ENCODE data around the gene CHST10.

Gene CHST10

DNA sequence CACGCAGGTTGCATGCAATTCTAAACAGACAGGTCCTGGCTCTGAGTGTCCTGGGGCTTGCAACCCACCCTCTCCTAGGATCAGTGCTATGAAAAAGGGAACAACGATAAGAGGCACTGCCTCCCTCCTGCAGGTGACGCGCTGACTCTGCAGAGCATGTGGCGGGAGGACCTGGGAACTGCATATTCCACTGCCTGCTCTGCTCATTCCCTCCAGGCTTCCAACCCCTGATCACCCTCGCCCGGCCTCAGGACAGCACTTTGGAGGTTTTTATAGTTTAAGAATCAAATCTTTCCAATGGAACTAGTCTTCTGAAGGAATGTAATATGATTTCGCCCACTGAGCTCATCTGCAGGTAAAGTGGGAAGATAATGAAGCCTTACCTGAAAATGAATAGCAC is 8.5 kb downstream of the CHST10 start:
- DNase-seq (ENCODE audit: insufficient read length, low spot score): no peak
- no peak for FAIRE-seq
- no peak for TF ChIP-seq POLR2A (IDR thresholded peaks at IDR 0.05; ENCODE audit: low read depth, low read length)

DNA sequence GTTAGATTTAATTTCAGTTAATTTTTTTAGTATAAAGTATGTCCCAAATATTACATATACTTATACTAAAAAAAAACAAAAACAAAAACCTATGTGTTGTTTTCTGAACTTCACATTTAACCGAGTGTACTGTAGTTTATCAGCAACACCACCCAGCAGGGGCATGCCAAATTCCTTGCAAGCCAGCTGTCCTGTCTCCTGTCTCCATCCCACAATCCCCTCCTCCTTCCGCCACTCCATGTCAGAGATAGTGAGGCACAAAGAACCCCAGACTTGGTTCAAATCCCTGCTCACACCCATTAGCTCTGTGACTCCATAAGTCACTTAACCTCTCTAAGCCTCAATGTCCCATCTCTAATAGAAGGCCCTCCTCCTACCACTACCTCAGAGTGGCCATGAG is 9.4 kb downstream of the CHST10 start:
- TF ChIP-seq POLR2A (IDR thresholded peaks at IDR 0.05; ENCODE audit: low read depth, low read length): no peak
- DNase-seq (ENCODE audit: insufficient read length, low spot score) (no peak), FAIRE-seq (no peak)

DNA sequence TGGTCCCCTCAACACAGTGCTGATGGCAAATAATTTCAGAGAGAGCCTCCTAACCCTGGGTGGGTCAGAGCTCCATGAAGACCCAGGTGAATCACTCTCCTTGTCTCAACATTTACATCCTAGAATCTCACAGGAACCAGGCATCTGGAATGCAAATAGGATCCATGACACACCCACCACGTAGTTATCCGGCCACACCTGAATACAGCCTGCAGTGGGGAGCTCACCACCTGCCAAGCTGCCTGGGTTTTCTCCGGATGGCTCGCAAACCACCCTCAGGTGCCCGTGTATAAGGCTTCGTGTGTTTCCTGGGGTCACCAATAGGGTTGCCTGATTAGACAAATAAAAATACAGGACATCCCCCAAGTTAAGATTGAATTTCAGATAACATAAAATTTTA is 9.9 kb downstream of the CHST10 start:
- FAIRE-seq: no peak
- no peak for TF ChIP-seq POLR2A (IDR thresholded peaks at IDR 0.05; ENCODE audit: low read depth, low read length)
- no peak for DNase-seq (ENCODE audit: insufficient read length, low spot score)

DNA sequence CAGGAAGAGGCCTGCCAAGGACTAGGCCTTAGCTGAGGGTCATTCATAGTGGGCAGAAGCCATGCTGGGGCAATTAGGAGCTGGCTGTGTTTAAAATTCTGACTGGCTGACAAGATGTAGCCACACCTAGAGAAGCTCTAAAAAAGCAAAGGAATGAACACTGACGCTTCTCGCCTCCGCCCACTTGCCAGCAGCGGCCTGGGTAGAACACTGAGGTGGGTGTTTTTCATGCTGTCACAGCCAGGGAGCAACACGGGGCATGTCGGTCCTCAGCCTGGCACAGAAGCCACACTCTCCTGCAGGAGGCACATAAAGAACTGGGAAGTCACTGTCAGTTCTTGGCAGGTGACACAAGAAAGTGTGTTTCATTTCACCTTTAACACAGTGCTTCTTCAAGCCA is 10.4 kb downstream of the CHST10 start:
- DNase-seq (ENCODE audit: insufficient read length, low spot score): no peak
- FAIRE-seq: no peak
- TF ChIP-seq POLR2A (IDR thresholded peaks at IDR 0.05; ENCODE audit: low read depth, low read length): no peak

DNA sequence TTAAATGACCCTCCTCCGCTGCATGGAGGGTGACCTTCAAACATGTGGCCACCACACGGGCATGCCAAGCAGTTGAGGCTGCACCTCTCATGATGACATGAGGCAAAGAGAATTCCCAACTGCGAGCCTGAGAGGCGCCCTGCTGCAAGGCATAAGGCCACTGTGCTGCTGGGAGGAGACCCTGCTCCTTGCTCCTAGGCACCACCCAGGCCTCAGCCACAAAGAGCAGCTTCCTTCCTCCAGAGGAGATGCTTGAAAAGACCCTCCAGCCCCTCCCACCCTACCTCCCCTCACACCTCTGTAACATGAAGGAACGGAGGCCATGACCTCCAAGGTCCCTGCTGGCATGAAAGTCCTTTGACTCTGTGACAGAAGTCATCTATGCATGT is 11.4 kb downstream of the CHST10 start:
- no peak for TF ChIP-seq POLR2A (IDR thresholded peaks at IDR 0.05; ENCODE audit: low read depth, low read length)
- DNase-seq (ENCODE audit: insufficient read length, low spot score): no peak
- no peak for FAIRE-seq

DNA sequence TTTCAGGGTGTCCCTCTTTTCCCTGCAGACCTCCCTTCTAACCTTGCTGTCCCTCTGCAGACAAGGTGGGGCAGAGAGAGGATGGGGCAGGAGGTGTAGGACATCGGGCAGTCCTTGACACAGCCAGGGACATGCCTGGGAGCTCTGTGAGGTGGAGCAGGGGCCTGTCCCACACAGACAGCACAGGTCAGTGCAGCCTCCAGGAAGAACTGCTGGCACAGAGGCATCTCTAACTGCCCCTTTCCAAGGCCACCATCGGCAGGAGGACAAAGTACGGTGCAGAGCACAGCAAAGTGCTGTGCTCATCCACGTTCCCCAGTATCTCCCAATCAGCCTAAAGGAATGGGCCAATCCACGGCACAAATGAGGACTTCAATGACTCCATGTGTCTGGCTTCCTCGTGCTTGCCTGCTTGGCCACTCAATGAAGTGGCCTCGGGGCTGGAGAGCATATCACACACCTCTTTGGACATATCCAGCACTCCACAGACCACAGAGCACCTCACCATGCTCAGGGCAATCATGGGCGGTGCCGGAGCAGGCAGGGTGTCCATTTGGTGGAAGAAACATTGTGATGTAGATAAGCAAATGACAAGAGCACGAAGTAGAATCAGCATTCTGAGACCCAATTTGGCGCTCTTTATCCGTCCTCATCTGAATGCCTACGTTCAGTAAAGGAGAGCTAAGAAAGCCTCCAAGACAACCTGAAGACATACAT is 11.9 kb downstream of the CHST10 start:
- FAIRE-seq (no peak), DNase-seq (ENCODE audit: insufficient read length, low spot score) (no peak)
- TF ChIP-seq POLR2A (IDR thresholded peaks at IDR 0.05; ENCODE audit: low read depth, low read length): no peak

DNA sequence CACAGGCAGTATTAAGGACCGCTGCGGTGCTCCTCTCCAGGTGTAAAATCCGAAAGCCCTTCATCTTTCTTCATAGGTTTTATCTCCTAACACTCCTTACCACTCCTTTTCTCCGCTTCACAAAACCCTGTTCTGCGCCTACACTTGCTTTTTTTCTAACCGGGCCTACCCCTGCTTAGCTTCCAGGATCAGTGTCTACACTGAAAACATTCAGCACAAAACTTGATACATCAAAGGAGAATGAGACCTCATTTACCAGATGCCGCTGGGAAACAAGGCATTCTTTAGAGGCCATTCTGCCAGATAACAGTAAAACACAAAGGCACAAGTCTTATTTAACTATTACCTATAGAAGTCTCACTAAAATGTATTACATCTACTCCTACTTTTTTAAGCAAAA is 13.1 kb downstream of the CHST10 start:
- FAIRE-seq (no peak), DNase-seq (ENCODE audit: insufficient read length, low spot score) (no peak)
- no peak for TF ChIP-seq POLR2A (IDR thresholded peaks at IDR 0.05; ENCODE audit: low read depth, low read length)

DNA sequence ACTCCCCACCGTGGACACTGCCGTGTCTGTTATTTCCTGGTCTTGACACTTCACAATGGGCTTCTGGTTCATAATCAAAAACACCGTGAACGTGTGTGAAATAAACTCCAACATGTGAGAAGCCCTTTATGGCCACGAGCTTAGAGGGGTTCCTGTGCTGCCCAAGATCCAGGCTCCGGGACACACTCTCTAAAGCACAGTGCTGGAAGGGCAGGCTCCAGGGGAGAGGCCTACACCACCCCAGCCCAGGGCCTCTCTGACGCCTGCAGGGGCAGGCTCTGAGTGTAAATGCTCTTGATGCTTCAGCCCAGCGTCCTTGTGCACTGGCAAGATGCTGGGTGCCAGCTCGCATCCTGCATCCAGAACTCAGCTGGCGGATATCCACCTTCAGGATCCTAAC is 13.7 kb downstream of the CHST10 start:
- FAIRE-seq: no peak
- no peak for TF ChIP-seq POLR2A (IDR thresholded peaks at IDR 0.05; ENCODE audit: low read depth, low read length)
- DNase-seq (ENCODE audit: insufficient read length, low spot score): no peak

DNA sequence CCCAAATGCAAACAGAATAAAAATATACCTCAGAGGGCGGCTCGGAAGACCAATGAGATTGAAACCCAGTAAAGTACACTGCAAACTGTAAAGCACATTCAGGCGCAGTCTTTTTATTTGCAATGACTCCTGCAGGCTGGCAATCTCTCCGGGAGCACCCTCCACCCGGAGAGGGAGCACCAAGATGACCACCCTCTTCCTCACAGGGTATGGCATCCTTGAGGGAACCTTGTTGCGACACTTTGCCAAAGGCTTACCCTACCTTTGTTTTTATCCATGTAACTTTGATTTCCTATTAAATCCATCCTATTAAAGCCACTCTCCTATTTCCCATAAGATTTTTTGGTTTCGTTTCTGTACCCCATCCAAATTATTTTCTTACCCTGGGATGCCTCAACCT is 16.2 kb downstream of the CHST10 start:
- DNase-seq (ENCODE audit: insufficient read length, low spot score): no peak
- FAIRE-seq: no peak
- TF ChIP-seq POLR2A (IDR thresholded peaks at IDR 0.05; ENCODE audit: low read depth, low read length): no peak

DNA sequence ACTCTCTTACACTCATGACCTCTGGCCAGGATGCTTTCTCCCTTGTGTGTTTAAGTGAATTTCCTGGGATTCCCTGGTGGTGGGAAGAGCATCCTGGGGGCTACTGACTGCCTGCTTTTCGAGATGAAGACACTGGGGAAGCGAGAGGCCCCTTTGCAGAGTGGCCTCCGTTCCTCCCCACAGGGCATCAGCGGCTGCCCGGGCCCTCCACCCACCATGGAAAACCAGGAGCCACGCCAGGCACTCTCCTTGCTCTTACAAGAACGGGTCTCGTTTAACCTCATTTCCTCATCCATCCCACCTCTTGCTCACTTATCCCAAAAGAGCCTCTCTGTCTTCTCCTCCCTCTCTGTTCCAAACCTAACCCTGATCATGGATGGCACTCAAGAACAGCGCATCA is 17.8 kb downstream of the CHST10 start:
- DNase-seq (ENCODE audit: insufficient read length, low spot score) (no peak), FAIRE-seq (no peak)
- no peak for TF ChIP-seq POLR2A (IDR thresholded peaks at IDR 0.05; ENCODE audit: low read depth, low read length)

DNA sequence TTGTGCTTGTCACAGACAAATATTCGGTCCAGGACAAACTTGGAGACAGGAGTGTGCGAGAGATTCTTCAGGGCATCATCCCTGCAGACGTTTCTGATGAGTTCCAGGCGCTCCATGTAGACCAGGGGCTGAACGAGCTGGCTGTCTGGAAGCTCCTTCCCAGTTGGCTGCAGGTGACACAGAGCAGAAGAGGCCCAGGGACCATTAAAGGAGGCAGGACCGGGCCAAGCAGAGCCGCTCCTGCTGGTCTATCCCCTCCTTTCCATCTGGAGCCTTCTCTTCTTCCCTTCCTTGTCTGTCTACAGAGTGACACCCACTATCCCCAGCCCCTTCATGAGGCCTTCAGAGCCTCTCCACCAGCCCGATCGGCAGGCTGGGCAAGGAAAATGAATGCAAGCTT is 19.5 kb downstream of the CHST10 start:
- FAIRE-seq: no peak
- no peak for TF ChIP-seq POLR2A (IDR thresholded peaks at IDR 0.05; ENCODE audit: low read depth, low read length)
- DNase-seq (ENCODE audit: insufficient read length, low spot score): no peak

DNA sequence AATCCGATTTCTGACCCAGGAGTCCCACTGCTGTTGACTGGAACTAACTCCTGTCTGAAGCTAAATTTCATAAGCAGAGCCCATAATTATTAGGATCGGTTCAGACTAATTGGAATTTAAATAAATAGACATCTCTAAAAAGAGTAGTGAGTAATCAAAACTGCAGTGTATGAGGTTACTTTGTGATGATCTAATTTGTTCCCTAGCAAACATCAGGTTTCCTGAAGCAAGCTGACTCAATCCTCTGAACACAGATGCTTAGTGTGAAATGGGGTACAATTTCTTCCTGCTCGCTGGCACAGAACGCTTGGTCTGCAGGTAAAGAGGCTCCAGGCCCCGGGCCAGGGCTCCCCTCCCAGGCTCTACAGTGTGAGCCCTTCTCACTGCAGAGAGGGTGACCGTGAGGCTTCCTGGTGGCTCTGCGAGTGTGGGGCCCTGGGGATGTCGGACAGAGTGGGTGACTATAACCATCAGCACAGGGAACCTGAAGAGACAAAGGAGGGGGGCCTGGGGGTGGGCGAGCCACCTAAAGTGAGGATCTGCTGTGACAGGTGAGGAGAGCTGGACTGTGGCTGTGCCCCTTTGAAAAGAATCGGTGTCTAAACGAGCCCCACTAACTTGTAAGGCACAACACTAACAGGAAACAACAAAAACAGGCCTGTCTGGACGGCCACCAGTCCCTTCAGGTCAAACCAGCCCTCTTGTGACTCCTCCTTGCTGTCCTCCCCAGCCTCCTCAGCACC is 20.2 kb downstream of the CHST10 start:
- FAIRE-seq (no peak), DNase-seq (ENCODE audit: insufficient read length, low spot score) (no peak)
- no peak for TF ChIP-seq POLR2A (IDR thresholded peaks at IDR 0.05; ENCODE audit: low read depth, low read length)

DNA sequence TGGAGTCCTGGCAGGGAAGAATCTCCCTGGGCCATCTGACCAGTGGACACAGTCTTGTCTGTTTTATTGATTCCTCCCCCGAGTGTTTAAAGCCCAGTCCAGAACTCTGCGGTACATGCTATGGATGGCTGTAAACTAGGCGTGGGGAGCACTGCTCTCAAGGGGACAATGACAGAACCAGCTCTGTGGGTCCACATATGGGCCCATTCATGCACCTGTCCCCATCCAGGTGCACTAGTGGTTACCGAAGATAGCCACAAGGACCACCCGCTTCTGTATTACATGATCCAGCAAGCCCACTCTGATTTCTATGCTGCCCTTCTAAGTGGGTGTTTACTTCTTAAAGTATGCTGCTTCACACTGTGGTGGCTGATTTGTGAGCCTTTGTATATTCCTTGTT is 21.0 kb downstream of the CHST10 start:
- TF ChIP-seq POLR2A (IDR thresholded peaks at IDR 0.05; ENCODE audit: low read depth, low read length): no peak
- no peak for DNase-seq (ENCODE audit: insufficient read length, low spot score)
- no peak for FAIRE-seq

DNA sequence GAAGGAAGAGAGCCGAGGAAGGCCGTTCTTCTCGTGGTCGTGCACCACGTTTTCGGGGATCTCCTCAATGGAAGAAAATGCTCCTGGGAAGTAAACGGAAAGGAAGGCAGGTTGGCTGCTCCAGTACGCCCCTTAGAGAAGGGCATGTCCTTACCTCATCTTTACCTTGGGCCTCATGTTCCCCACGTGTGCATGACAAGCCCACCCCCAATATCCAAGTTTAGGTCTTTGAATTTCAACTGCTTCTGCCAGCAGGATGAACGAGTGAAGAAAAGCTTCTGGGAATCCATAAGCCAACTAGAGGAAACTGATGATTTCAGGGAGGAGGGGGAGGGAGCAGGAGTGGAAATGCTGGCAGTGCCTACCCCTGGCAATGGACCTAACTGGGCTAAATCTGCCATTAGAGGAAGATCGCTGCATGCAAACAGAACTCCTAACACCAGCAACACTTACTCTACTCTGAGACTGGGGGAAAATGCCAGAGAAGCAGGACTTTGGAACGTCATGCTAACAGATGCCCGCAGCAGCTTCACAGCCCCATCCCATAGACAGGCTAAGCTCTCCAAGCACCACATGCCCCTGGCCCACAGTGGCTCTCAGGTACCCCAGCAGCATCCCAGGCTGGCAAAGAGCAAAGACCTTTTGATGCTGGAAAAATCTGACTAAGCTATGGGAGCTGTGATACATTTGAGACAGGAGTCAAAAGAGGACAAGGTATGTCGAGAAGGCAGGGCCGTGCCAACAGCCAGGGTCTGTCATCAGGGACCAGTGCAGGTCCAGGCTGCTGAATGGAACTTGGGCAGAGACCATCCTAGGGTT is 21.7 kb downstream of the CHST10 start:
- no peak for FAIRE-seq
- no peak for DNase-seq (ENCODE audit: insufficient read length, low spot score)
- TF ChIP-seq POLR2A (IDR thresholded peaks at IDR 0.05; ENCODE audit: low read depth, low read length): no peak
